GM18502 (cell line): Measurements from ENCODE around the gene GRXCR1.

Source experiments
- ATAC-seq: cut with Tn5 transposase; IDR thresholded peaks from one replicate; pipeline ENCODE4 v1.9.1; 2021; ENCODE audit warnings: mild to moderate bottlenecking; ENCODE audit not compliant: unreplicated experiment, poor library complexity

GRXCR1 gene

GRCh38 chr4:42892413-42892812 lies at the start of gene GRXCR1:
Gene GRXCR1, plus strand, starts transcription at chr4:42892713. Its CDS starts 554 bp downstream, at chr4:42893267.
- ATAC-seq: no peak

- no peak for ATAC-seq
Observed at GRCh38 chr4:42843694-42844093, 48.8 kb upstream of the GRXCR1 start.

GRCh38 chr4:42844422-42845070 lies 48.0 kb upstream of the GRXCR1 start:
- ATAC-seq: no peak

GRCh38 chr4:42845586-42845985 lies 46.9 kb upstream of the GRXCR1 start:
- ATAC-seq: no peak

GRCh38 chr4:42855779-42856178 lies 36.7 kb upstream of the GRXCR1 start:
- ATAC-seq: no peak

- peak; percentile 91 for ATAC-seq
Observed at GRCh38 chr4:42865572-42866189, 26.8 kb upstream of the GRXCR1 start.

GRCh38 chr4:42871261-42871660 lies 21.3 kb upstream of the GRXCR1 start:
- ATAC-seq: no peak

GRCh38 chr4:42871671-42872290 lies 20.7 kb upstream of the GRXCR1 start:
- ATAC-seq: no peak

GRCh38 chr4:42878863-42879262 lies 13.7 kb upstream of the GRXCR1 start:
- ATAC-seq: no peak

GRCh38 chr4:42881253-42881652 lies 11.3 kb upstream of the GRXCR1 start:
- ATAC-seq: no peak

- ATAC-seq: no peak
Observed at GRCh38 chr4:42891644-42892043, 869 bp upstream of the GRXCR1 start.

- ATAC-seq: no peak
Observed at GRCh38 chr4:42895452-42895851, 2.9 kb downstream of the GRXCR1 start.

GRCh38 chr4:42904986-42905385 lies 12.5 kb downstream of the GRXCR1 start:
- no peak for ATAC-seq

GRCh38 chr4:42905591-42905990 lies 13.1 kb downstream of the GRXCR1 start:
- ATAC-seq: no peak

- ATAC-seq: no peak
Observed at GRCh38 chr4:42906341-42906740, 13.8 kb downstream of the GRXCR1 start.

- no peak for ATAC-seq
Observed at GRCh38 chr4:42906891-42907759, 14.6 kb downstream of the GRXCR1 start.

- ATAC-seq: no peak
Observed at GRCh38 chr4:42910459-42910858, 17.9 kb downstream of the GRXCR1 start.

- no peak for ATAC-seq
Observed at GRCh38 chr4:42914937-42915336, 22.4 kb downstream of the GRXCR1 start.

- ATAC-seq: no peak
Observed at GRCh38 chr4:42915484-42915883, 23.0 kb downstream of the GRXCR1 start.

GRCh38 chr4:42917296-42917695 lies 24.8 kb downstream of the GRXCR1 start:
- ATAC-seq: no peak

GRCh38 chr4:42923431-42923830 lies 30.9 kb downstream of the GRXCR1 start:
- no peak for ATAC-seq
